T-helper 1 cell treated with Interleukin-12 subunit alpha and Interleukin-12 subunit beta and Interleukin-4 antibody, amounts not matched to agents 30 μg/mL and 1 μg/mL, for 36 hours (primary cell): ENCODE results near the gene GPHB5.
"Not testable (repeated sequence)": the region's sequence is repeated elsewhere in the genome, so short reads cannot be mapped to it uniquely, and the experiment has no call there.

Experiments used
- H3K27ac Mint-ChIP-seq: one replicate; pipeline ENCODE4 v1.8.0; 2021; ENCODE audit warnings: mild to moderate bottlenecking, mixed read lengths
- H3K27me3 Mint-ChIP-seq: one replicate; pipeline ENCODE4 v1.8.0; 2021; ENCODE audit warnings: low read depth, mixed read lengths
- H3K36me3 Mint-ChIP-seq: one replicate; pipeline ENCODE4 v1.8.0; 2021; ENCODE audit warnings: low read depth, mixed read lengths
- H3K4me1 Mint-ChIP-seq: one replicate; pipeline ENCODE4 v1.8.0; 2021; ENCODE audit warnings: low read depth, mixed read lengths
- H3K4me3 Mint-ChIP-seq: one replicate; pipeline ENCODE4 v1.8.0; 2021; ENCODE audit warnings: mild to moderate bottlenecking, moderate library complexity, mixed read lengths
- H3K9me3 Mint-ChIP-seq: one replicate; pipeline ENCODE4 v1.8.0; 2021; ENCODE audit warnings: mixed read lengths

Gene GPHB5

DNA sequence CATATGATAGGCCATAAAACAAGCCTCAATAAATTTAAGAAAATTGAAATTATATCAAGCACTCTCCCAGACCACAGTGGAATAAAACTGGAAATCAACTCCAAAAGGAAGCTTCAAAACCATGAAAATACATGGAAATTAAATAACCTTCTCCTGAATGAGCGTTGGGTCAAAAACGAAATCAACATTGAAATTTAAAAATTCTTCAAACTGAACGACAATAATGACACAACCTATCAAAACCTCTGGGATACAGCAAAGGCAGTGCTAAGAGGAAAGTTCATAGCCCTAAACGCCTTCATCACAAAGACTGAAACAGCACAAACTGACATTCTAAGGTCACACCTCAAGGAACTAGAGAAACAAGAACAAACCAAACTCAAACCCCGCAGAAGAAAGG, 14.3 kb downstream of the GPHB5 start:
- not testable (repeated sequence) for H3K4me3 Mint-ChIP-seq, H3K9me3 Mint-ChIP-seq, H3K36me3 Mint-ChIP-seq

DNA sequence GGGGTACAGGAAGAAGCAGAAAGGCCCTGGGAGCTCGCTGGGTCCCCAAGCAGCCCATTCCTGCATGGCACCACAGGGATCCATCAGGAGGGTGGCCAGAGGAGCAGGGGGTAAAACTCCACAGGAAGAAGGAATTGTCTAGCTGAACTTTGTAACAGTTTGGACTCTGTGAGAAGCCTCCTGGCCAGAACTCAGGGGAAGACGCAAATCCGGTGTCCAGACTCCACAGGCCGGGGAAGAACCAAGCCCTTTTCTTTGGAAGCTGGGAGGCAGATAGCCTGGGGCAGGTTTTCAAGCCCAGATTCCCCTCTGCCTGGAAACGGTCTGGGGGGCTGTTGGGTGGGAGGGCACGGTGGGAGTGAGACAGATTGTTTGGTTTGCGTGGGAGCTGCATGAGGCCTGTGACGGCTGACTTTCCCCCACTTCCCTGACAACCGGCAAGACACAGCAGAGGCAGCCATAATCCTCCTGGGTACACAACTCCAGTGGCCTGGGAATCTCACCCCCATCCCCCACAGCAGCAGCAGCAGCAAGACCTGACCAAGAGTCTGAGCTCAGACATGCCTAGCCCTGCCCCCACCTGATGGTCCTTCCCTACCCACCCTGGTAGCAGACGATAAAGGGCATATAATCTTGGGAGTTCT, 16.7 kb downstream of the GPHB5 start:
- Mint-ChIP-seq H3K36me3 (no peaks in the 10 kb centered on the region), H3K27ac (no peak overlapping the region), H3K27me3 (peaks cover 7% of the 10 kb centered on the region), H3K9me3 (no peaks in the 10 kb centered on the region), H3K4me3 (no peak overlapping the region), H3K4me1 (peaks cover 6% of the 10 kb centered on the region)

More for the DNA sequence above, 14.3 kb downstream of the GPHB5 start:
- H3K27ac Mint-ChIP-seq, H3K4me1 Mint-ChIP-seq, H3K27me3 Mint-ChIP-seq: not testable (repeated sequence)

DNA sequence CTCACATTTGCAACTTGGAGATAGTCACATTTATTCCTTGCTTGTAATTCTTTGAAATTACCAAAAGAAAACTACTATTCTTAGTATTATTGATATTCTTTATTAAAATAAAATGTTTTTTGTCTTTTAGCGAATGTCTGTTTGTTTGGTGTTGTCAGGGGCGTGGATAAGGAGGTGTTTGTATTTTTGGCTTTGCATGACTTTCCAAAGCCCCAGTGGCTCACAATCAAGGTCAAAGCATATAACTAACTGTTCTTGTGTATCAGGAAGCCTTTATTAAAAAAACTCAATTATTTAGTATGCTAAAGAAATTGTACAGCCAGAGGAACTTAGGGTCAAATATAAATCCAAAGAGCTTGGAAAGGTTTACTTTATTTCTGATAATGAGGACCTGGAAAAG, 17.9 kb downstream of the GPHB5 start:
- peaks cover 9% of the 10 kb centered on the region for H3K27me3 Mint-ChIP-seq
- peaks cover 13% of the 10 kb centered on the region for H3K4me1 Mint-ChIP-seq
- no peak overlapping the region for H3K4me3 Mint-ChIP-seq
- no peaks in the 10 kb centered on the region for H3K9me3 Mint-ChIP-seq
- H3K27ac Mint-ChIP-seq, result no peak overlapping the region
- no peaks in the 10 kb centered on the region for H3K36me3 Mint-ChIP-seq

DNA sequence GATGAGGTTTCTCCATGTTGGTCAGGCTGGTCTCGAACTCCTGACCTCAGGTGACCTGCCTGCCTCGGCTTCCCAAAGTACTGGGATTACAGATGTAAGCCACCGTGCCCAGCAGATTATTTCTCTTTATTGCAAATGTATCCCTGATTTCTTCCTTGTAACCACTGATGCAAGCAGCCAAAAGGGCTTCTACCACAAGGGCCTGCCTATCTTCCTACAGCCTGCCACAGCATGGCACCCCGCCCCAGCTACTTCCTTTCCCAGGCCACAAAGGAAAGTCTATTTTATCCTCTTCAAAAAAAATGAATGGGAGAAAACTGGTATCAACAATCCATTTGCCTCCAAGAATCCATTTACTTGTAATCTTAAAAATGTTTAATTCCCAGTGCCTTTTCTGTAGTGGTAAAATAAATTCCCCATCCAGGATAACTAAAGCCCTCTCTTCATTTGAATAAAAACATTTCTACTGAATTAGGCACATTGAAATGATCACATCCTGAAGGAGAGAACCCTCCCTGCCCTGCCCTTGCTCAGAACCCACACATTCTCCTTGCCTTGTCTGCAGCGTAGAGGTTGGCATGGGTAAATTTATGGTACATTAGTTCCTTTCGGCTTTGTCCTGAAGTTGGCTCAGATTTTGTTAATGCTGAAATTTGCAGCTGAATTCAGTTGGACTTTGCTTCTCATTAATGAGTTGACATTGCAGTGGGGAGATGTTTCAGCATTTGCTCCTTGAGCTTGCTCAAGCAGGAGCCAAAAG, 19.2 kb downstream of the GPHB5 start:
- H3K4me3 Mint-ChIP-seq, result no peak overlapping the region
- H3K27ac Mint-ChIP-seq, result no peak overlapping the region
- peaks cover 18% of the 10 kb centered on the region for H3K4me1 Mint-ChIP-seq
- no peaks in the 10 kb centered on the region for H3K9me3 Mint-ChIP-seq
- H3K27me3 Mint-ChIP-seq, result peaks cover 9% of the 10 kb centered on the region
- H3K36me3 Mint-ChIP-seq, result no peaks in the 10 kb centered on the region

DNA sequence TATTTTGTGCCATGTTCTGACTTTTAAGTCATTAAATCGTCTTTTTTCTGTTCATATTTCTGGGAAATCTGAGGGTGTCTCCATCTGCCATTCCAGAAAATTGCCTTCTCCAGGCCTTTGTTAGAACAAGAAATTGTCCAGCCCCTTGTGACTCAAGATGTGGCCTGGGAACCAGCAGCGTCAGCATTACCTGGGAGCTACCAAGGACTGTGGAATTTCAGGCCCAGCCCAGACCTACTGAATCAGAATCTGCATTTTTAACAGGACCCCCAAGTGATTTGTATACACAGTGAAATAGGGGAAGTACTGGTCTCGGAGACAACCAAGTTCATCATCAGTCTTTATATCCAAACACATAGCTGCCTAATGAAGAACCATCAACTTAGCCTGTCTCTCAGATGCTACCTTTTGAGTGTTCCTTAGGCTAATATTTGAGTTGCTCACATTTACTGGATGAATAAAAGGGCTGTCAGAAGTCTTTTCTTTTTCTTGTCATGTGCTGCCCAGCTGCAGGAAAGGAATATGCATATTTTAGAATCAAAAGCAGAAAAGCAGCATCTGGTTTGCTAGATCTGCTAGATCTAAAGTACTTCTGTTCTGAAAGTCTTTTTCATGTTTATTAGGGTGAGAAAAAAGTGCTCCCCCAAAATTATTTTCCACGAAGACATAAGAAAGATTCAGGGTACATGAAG, 21.2 kb downstream of the GPHB5 start:
- no peaks in the 10 kb centered on the region for H3K36me3 Mint-ChIP-seq
- H3K27ac Mint-ChIP-seq, result no peak overlapping the region
- H3K4me3 Mint-ChIP-seq, result no peak overlapping the region
- no peaks in the 10 kb centered on the region for H3K9me3 Mint-ChIP-seq
- peaks cover 20% of the 10 kb centered on the region for H3K4me1 Mint-ChIP-seq
- H3K27me3 Mint-ChIP-seq, result peaks cover 13% of the 10 kb centered on the region

DNA sequence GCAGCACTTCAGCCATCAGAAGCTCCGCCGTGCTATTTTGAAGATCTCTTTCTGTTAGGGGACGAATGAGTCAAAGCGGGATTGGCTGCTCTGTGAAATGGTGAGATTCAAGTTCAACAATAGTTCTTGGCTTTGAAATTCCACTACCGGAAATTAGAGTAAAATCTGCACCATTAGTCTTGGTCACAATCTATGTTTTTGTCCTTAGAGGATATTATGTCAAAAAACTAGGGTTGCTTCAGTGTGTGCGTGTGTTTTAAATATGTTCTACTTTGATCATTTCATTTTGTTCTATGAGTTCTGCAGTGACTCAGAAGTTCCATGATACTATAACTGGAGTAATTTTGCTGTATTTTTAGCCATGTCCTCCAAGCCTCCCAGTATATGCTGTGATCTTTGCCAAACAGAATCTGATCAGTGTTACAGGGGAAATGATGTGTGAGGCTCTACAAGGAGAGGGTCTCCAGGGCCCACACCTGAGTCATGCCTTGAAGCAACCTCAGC, 22.6 kb downstream of the GPHB5 start:
- Mint-ChIP-seq H3K4me3 (no peak overlapping the region), H3K27ac (no peak overlapping the region), H3K27me3 (peaks cover 16% of the 10 kb centered on the region), H3K4me1 (peaks cover 20% of the 10 kb centered on the region), H3K9me3 (no peaks in the 10 kb centered on the region), H3K36me3 (no peaks in the 10 kb centered on the region)

DNA sequence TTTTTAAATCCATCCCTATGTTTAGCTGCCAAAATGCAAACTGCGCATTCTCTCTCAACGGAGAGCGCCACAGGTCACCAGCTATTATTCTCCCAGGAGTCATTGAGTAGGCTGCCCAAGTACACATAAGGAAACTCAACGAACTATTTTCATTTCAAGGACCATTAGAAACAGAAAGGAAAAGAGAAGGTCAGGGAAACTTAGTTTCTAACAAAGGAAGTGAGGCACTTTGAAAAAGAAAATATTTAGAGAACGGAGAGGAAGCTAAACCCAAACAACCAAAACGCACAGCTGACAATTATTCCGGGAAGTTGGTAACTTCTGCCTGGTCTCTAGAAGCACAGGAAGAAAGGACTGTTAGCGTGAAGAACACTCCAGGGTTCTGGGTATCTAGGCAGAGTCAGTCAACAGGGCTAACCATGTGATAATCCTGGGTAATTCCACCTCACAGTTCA, 23.5 kb downstream of the GPHB5 start:
- Mint-ChIP-seq H3K4me1 (peaks cover 20% of the 10 kb centered on the region), H3K9me3 (no peaks in the 10 kb centered on the region), H3K27me3 (peaks cover 21% of the 10 kb centered on the region), H3K36me3 (no peaks in the 10 kb centered on the region), H3K4me3 (no peak overlapping the region), H3K27ac (peak overlapping the region; percentile 13)

DNA sequence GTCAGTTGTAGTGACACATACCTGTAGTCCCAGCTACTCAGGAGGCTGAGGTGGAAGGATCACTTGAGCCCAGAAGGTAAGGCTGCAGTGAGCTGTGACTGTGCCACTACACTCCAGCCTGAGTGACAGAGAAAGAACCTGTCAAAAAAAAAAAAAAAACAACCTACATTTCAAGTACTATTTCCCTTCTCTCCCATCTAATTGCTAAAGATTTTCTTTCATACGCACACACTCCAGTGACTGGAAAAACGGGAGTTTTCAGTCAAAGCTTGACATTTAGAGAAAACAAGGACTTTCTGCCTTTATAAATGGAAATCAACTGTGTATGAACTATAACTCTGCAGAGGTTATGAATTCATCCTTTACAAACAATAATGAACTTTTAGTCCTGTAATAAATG, 25.9 kb downstream of the GPHB5 start:
- Mint-ChIP-seq H3K27me3 (peaks cover 17% of the 10 kb centered on the region), H3K27ac (no peak overlapping the region), H3K36me3 (no peaks in the 10 kb centered on the region), H3K9me3 (no peaks in the 10 kb centered on the region), H3K4me3 (no peak overlapping the region), H3K4me1 (peaks cover 14% of the 10 kb centered on the region)

DNA sequence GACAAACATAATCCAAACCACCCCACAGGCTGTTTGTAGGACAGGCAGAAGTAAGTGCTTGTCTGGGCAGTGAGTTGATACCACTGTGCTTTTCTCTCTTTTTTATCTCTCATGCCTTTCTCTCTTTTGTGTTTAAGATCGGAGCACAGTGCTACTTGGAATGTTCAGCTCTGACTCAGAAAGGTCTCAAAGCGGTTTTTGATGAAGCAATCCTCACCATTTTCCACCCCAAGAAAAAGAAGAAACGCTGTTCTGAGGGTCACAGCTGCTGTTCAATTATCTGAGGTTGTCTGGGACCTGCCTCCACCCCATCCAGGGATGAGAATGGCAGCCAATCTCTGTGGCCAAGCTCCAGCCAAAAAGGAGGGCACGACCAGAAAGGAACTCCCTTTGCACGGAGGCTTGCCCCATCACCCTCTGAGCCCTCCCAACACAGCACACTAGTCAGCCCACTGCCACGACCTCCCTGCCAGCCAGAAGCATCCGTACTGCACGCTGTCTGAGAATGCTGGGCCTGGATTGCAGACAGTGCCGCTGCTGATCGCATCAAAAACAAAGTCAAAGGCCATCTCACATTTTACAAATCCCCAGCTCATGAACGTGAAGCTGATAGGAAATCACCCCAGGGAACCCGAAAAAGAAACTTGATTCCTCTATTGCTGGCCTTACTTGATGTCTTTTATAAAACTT, 27.8 kb downstream of the GPHB5 start:
- H3K4me1 Mint-ChIP-seq, result peaks cover 8% of the 10 kb centered on the region
- H3K27ac Mint-ChIP-seq, result no peak overlapping the region
- H3K36me3 Mint-ChIP-seq, result no peaks in the 10 kb centered on the region
- H3K27me3 Mint-ChIP-seq, result peaks cover 14% of the 10 kb centered on the region
- no peak overlapping the region for H3K4me3 Mint-ChIP-seq
- no peaks in the 10 kb centered on the region for H3K9me3 Mint-ChIP-seq

DNA sequence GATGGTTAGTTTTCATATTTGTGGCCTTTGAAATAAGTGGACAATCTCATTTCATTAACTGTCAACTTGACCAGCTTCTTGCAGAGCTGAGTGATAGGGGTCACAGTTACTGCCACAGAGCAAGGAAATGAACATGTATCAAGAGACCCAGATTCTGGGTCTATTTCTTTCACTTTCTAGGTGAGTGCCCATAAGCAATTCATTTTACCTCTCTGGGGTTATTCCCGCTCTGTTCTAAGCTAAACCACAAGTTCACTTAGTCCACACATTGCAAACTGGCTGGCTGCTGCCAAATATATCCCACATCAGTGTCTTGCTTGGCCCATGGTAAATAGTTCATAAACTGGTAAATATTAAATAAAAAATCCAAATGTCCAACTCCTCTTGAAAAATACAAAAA, 29.9 kb downstream of the GPHB5 start:
- Mint-ChIP-seq H3K4me3 (no peak overlapping the region), H3K27me3 (peaks cover 14% of the 10 kb centered on the region), H3K36me3 (no peaks in the 10 kb centered on the region), H3K4me1 (no peaks in the 10 kb centered on the region), H3K9me3 (no peaks in the 10 kb centered on the region), H3K27ac (no peak overlapping the region)

DNA sequence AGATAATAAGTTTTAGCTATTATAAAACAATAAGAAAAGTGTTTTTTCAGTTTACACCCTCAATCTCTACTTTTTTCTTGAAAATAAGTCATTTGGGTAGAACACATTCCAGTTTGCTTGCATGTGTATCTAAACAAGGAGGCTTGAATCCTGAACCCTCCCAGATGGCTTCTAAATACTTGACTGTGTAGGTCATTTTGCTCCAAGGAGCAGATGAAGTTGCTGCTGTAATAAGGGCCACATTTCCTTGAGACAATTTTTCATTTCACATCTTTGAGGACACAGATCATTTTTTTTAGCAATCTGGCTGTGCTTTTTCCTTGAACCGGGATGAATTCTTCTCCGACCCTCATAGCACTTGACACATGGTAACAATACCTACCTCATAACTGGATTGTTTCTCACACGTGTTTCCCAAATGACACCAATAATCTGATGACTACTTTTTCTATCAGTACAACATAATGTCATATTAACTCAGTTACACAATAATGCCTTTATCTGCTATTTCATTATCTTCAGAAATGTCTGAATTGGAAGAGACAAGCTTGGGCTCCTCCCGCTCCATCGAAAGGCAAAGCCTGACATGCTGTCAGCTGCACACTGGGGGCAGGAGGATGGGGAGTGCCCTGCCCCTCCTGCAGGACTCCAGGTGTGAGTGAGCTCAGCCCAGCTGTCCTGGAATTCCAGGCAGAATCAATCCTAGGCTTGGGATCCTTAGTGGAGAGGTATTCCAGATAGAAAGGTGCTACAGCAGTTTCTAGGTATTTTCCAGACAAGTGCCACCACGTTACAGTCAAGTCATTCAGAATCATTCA, 30.9 kb downstream of the GPHB5 start:
- Mint-ChIP-seq H3K27me3 (peaks cover 12% of the 10 kb centered on the region), H3K4me3 (no peak overlapping the region), H3K36me3 (no peaks in the 10 kb centered on the region), H3K4me1 (no peaks in the 10 kb centered on the region), H3K27ac (no peak overlapping the region), H3K9me3 (no peaks in the 10 kb centered on the region)

DNA sequence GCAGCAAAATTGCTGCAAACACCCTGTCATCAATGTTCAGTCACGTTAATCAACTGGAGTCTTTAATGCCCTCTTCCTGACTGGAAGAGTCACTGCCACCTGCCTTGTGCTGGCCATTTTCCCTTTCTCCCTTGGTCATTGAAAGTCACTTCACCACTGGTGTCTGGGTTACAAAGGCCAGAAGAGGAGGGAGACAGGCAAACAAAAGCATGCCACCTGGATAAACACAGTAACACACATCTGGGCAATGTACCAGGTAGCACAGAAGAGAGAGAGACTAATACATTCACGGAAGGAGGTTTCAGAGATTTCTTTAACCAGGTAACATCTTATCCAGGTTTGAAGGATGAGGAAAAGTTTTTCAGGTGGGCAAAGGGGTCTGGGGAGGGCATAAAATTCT, 32.7 kb downstream of the GPHB5 start:
- peaks cover 5% of the 10 kb centered on the region for H3K27me3 Mint-ChIP-seq
- no peak overlapping the region for H3K4me3 Mint-ChIP-seq
- H3K27ac Mint-ChIP-seq, result no peak overlapping the region
- H3K9me3 Mint-ChIP-seq, result no peaks in the 10 kb centered on the region
- H3K4me1 Mint-ChIP-seq, result no peaks in the 10 kb centered on the region
- H3K36me3 Mint-ChIP-seq, result no peaks in the 10 kb centered on the region

DNA sequence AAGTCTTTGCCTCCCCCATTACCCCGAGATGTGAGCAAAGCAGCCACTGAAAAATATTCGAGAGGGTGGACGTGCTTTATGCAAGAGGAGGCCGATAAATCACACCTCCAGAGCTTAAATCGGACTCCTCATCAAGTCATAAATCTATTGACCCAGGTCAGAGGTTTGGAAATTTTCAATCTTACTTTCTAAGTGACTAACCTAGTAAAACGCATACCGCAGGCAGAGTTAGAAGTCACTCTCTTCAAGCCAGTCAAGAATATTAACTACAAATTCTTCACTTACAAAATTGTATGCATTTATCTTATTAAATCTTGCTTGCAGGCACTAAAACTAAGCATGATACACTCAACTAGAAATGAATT, 34.9 kb downstream of the GPHB5 start:
- Mint-ChIP-seq H3K27me3 (peaks cover 5% of the 10 kb centered on the region), H3K4me1 (no peaks in the 10 kb centered on the region), H3K9me3 (no peaks in the 10 kb centered on the region), H3K36me3 (no peaks in the 10 kb centered on the region), H3K27ac (no peak overlapping the region), H3K4me3 (no peak overlapping the region)
